ENCODE measurements around the gene PPP2R5E.

PPP2R5E gene

GRCh38 chr14:63517354-63517753 is 25.8 kb downstream of the PPP2R5E start:
- DNase-seq (ENCODE audit: low spot score) = no peak

- no peak for DNase-seq (ENCODE audit: low spot score)
These were observed 27.9 kb downstream of the PPP2R5E start for GRCh38 chr14:63515240-63515639.

GRCh38 chr14:63513756-63514155 is 29.4 kb downstream of the PPP2R5E start:
- DNase-seq (ENCODE audit: low spot score) = no peak

GRCh38 chr14:63512861-63513260 is 30.3 kb downstream of the PPP2R5E start:
- DNase-seq (ENCODE audit: low spot score) = no peak

GRCh38 chr14:63510538-63510937 is 32.6 kb downstream of the PPP2R5E start:
- DNase-seq (ENCODE audit: low spot score) = no peak

- no peak for DNase-seq (ENCODE audit: low spot score)
These were observed 35.1 kb downstream of the PPP2R5E start for GRCh38 chr14:63508033-63508432.

- DNase-seq (ENCODE audit: low spot score) = no peak
These were observed 38.5 kb downstream of the PPP2R5E start for GRCh38 chr14:63504648-63505047.

GRCh38 chr14:63501429-63501828 is 41.7 kb downstream of the PPP2R5E start:
- DNase-seq (ENCODE audit: low spot score) = no peak

- no peak for DNase-seq (ENCODE audit: low spot score)
These were observed 43.4 kb downstream of the PPP2R5E start for GRCh38 chr14:63499701-63500250.

GRCh38 chr14:63496837-63497400 is 46.3 kb downstream of the PPP2R5E start:
- no peak for DNase-seq (ENCODE audit: low spot score)

GRCh38 chr14:63493246-63493645 is 49.9 kb downstream of the PPP2R5E start:
- no peak for DNase-seq (ENCODE audit: low spot score)

- DNase-seq (ENCODE audit: low spot score) = peak; percentile 39
These were observed 50.8 kb downstream of the PPP2R5E start for GRCh38 chr14:63492391-63492790.

- DNase-seq (ENCODE audit: low spot score) = no peak
These were observed 55.5 kb downstream of the PPP2R5E start for GRCh38 chr14:63487724-63488123.

GRCh38 chr14:63486738-63487137 is 56.4 kb downstream of the PPP2R5E start:
- no peak for DNase-seq (ENCODE audit: low spot score)

- no peak for DNase-seq (ENCODE audit: low spot score)
These were observed 59.9 kb downstream of the PPP2R5E start for GRCh38 chr14:63483315-63483714.

- no peak for DNase-seq (ENCODE audit: low spot score)
These were observed 62.6 kb downstream of the PPP2R5E start for GRCh38 chr14:63480599-63480998.

GRCh38 chr14:63478437-63478852 is 64.7 kb downstream of the PPP2R5E start:
- DNase-seq (ENCODE audit: low spot score) = no peak

GRCh38 chr14:63478010-63478409 is 65.2 kb downstream of the PPP2R5E start:
- DNase-seq (ENCODE audit: low spot score) = no peak

GRCh38 chr14:63477556-63477955 is 65.6 kb downstream of the PPP2R5E start:
- no peak for DNase-seq (ENCODE audit: low spot score)

- DNase-seq (ENCODE audit: low spot score) = no peak
These were observed 67.4 kb downstream of the PPP2R5E start for GRCh38 chr14:63475761-63476160.

GRCh38 chr14:63474844-63475243 is 68.3 kb downstream of the PPP2R5E start:
- DNase-seq (ENCODE audit: low spot score) = no peak

GRCh38 chr14:63474111-63474510 is 69.1 kb downstream of the PPP2R5E start:
- DNase-seq (ENCODE audit: low spot score) = peak; percentile 49

- DNase-seq (ENCODE audit: low spot score) = peak; percentile 39
These were observed 70.0 kb downstream of the PPP2R5E start for GRCh38 chr14:63472986-63473788.

Data from LoVo (cell line).